NB4 (cell line): ENCODE results near the gene LURAP1L.

ENCODE experiments used
- DNase-seq: peaks from one replicate; pipeline ENCODE4 v3.0.0; 2010; ENCODE audit warnings: low read depth
- H3K4me3 ChIP-seq: one replicate; pipeline ENCODE4 v1.5.1; 2011; ENCODE audit warnings: mild to moderate bottlenecking, low read depth, low read length, moderate library complexity
- MAX ChIP-seq: IDR thresholded peaks from 2 replicates; pipeline ENCODE4 v1.6.1; 2011; ENCODE audit warnings: low read depth, low read length
- MYC ChIP-seq: IDR thresholded peaks from 2 replicates; pipeline ENCODE4 v1.6.1; 2011; ENCODE audit warnings: low read depth, low read length
- POLR2A ChIP-seq: IDR thresholded peaks from 2 replicates; pipeline ENCODE4 v1.6.1; 2011; ENCODE audit warnings: mild to moderate bottlenecking; ENCODE audit not compliant: insufficient read length; ENCODE audit errors: extremely low read depth
- TF ChIP-seq, protein P1 (sequence below): IDR thresholded peaks from one replicate; pipeline ENCODE4 v1.5.1; 2012; ENCODE audit warnings: low read depth, low read length

The LURAP1L gene

GRCh38 chr9:12808569-12808968 is 33.7 kb downstream of the LURAP1L start:
- H3K4me3 ChIP-seq: no peak overlapping the region
- TF ChIP-seq MAX (no peak), POLR2A (no peak), MYC (no peak)
- TF ChIP-seq, protein P1, sequence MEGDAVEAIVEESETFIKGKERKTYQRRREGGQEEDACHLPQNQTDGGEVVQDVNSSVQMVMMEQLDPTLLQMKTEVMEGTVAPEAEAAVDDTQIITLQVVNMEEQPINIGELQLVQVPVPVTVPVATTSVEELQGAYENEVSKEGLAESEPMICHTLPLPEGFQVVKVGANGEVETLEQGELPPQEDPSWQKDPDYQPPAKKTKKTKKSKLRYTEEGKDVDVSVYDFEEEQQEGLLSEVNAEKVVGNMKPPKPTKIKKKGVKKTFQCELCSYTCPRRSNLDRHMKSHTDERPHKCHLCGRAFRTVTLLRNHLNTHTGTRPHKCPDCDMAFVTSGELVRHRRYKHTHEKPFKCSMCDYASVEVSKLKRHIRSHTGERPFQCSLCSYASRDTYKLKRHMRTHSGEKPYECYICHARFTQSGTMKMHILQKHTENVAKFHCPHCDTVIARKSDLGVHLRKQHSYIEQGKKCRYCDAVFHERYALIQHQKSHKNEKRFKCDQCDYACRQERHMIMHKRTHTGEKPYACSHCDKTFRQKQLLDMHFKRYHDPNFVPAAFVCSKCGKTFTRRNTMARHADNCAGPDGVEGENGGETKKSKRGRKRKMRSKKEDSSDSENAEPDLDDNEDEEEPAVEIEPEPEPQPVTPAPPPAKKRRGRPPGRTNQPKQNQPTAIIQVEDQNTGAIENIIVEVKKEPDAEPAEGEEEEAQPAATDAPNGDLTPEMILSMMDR: no peak
- no peak for DNase-seq

DNA sequence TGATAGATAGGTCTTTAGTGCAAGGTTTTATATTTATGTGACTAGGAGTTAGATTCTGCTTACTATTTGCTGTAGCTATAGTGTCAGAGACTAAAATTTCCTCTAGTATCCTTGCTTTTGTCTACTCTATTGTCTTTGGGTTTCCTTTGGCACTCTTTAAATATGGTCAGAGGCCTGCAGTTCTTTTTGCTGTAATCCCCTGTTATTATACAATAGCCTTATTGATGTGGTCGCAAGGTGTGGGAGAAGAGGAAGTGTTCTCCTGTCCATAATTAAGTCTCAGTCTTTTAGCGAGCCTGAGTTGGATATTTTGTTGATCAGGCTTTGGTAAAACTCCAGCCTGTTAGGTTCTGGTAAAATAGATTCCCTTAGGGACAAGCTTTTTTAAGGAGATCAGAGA is 34.9 kb downstream of the LURAP1L start:
- no peak for DNase-seq
- TF ChIP-seq, protein P1: no peak
- TF ChIP-seq MAX (no peak), MYC (no peak), POLR2A (no peak)
- no peak overlapping the region for H3K4me3 ChIP-seq

- H3K4me3 ChIP-seq: no peak overlapping the region
- TF ChIP-seq, protein P1: no peak
- no peak for DNase-seq
Measured at GRCh38 chr9:12811935-12812334, 37.1 kb downstream of the LURAP1L start.

DNA sequence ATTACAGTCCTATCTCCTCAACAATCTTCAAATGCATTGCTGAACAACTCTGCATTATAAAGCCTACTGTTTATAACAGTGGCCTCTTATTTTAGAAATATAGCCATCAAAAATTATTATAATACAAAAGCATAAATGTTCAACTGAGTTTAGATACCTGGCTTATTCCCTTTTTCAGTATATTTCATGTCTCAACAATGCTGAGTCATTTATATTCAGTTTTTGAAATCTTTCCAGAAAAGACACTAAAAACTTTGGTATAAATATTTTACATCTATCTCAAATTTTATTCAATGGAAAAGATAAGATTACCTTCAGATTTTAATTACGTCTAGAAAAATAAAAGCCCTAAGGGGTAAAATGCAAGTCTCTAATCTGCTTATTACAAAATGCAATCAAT is 37.9 kb downstream of the LURAP1L start:
- DNase-seq: no peak
- no peak overlapping the region for H3K4me3 ChIP-seq
- no peak for TF ChIP-seq POLR2A
- no peak for TF ChIP-seq MAX
- TF ChIP-seq, protein P1: no peak
- TF ChIP-seq MYC: no peak

DNA sequence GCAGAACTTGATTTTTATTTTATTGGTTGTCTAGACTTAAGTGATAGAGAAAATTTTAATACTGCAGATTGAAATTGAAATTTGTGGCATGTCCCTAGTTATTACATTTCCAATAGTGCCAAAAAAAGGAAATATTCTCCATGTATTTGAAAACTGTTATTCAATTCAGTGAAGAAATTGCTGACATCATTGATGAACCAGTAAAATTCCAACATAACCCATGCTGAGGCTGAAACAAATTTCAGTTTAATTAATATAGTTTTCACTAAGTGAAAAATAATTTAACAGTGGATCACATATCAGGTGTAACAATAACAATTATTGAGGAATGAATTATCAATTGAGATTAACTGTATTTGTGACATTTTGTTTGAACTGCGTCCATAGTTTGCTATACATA is 38.7 kb downstream of the LURAP1L start:
- TF ChIP-seq POLR2A: no peak
- TF ChIP-seq MYC: no peak
- TF ChIP-seq, protein P1: no peak
- TF ChIP-seq MAX: no peak
- H3K4me3 ChIP-seq: no peak overlapping the region
- no peak for DNase-seq

GRCh38 chr9:12813960-12814876 is 39.4 kb downstream of the LURAP1L start:
- TF ChIP-seq, protein P1: no peak
- TF ChIP-seq MAX: peak; percentile 68
- peak; percentile 58 for DNase-seq
- H3K4me3 ChIP-seq: no peak overlapping the region
